ENCODE measurements around the gene IFITM10. TPM values are rescaled to one million over a fixed set of nuclear protein-coding genes. Genes with fewer than 3 reads are reported as not detected.
A peak's percentile ranks its signal among the peaks of the same experiment; 100 is the strongest.

Gene IFITM10
- total and polyA plus RNA-seq, 5 donors, result 0.25 to 1.0 (median 0.57) TPM

DNA sequence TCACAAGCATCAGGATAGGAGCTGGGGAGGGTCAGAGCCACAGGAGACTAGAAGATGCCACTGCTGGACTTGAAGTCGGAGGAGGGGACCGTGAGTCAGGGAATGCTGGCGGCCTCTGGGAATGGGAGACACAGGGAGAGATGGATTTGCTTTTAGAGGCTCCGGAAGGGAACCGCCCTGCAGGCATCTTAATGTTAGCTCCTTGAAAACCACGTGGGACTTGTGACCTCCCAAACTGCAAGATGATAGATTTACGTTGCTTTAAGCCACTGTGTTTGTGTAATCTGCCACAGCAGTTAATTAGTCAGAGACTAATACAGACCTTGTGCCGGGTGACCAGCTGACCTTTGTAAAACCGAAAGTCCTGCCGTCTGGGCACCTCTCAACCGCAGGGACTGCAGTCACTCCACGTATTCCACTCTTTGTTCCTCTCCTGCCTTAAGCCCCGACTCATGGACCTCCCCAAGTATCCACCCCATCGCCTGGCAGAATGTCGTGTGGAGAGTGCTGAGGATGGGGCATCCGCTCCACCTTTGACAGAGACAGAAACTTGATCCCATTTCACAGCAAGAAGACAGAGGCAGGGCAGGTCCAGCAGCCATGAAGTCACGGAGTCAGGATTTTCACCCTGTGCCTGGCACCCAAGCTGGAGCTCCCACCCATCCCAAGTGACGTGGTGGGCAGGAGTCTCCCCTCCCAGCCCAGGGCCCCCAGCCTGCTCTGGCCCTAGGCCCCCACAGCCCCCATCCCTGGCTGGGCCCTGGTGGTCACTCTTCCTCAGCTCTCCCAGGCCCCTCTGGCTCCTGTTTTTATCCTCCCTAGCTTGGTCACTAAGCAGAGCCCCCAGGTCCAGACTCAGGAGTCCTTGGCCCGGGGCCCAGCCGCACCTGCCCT is 32.7 kb upstream of the IFITM10 start:
- DNase-seq, result no peak
- no peaks in the 10 kb centered on the region for H3K27me3 ChIP-seq (ENCODE audit: control insufficient read depth, insufficient read depth)
- WGBS, result 78% methylated on average over 20 of the region's 20 CpGs
- no peak for ATAC-seq
- no peaks in the 10 kb centered on the region for H3K9me3 ChIP-seq (ENCODE audit: control insufficient read depth, low read length)
- intact Hi-C loops (cut with DNase I), result no loop called here
- no peak overlapping the region for H3K4me3 ChIP-seq (ENCODE audit: low read length)
- H3K4me1 ChIP-seq (ENCODE audit: control insufficient read depth, insufficient read depth, low read length), result no peaks in the 10 kb centered on the region
- no peak overlapping the region for H3K27ac ChIP-seq (ENCODE audit: low read length)

DNA sequence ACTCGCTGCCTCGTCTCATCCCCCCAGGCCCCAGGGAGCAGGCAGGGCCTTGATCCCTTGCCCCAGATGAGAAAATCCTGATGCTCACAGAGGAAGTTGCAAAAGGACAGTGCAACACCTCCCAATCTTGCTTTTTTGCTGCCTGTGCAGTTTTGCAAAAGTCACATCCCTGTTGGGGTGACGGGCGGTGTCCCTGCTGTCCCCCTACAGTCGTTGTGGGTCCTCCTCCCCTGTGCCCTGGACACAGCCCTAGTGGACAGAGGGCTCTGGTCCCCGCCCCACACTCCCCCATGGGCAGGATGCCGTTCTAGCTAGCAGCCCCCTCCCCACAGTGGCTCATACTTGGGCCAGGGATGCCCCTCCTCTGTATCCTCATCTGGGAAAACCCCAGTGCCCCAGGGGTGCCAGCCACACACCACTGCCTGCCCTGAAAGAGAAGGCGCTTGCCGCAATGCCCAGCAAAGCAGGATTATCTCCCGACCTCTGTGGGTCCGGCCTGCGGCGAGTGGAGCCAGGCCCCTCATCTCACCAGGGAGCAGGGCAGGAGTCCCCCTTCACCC is 31.7 kb upstream of the IFITM10 start:
- 78% methylated on average over 13 of the region's 13 CpGs for WGBS
- Histone ChIP-seq H3K27ac (ENCODE audit: low read length) (no peak overlapping the region), H3K27me3 (ENCODE audit: control insufficient read depth, insufficient read depth) (no peaks in the 10 kb centered on the region), H3K4me1 (ENCODE audit: control insufficient read depth, insufficient read depth, low read length) (no peaks in the 10 kb centered on the region), H3K9me3 (ENCODE audit: control insufficient read depth, low read length) (no peaks in the 10 kb centered on the region), H3K4me3 (ENCODE audit: low read length) (no peak overlapping the region)
- DNase-seq, result peak in 1 of 3 donors; percentile 30
- intact Hi-C loops (cut with DNase I), result no loop called here
- ATAC-seq, result no peak

DNA sequence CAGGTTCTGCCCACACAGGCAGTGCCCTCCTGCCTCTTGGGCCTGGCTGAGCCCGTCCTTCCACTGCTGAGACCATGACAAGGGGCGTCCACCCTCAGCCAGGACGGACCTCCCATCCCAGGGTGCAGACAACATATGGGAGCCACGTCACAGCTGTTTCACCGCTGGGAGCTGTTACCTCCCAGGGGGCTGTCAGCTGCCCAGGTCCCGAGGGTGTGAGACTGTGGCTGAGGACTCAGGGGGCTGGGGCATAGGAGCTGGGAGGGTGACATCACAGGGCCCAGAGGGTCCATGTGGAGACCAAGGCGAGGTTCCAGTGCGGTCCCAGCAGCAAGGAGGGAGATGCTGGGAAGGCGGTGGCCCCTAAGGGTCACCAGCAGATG is 31.2 kb upstream of the IFITM10 start:
- Histone ChIP-seq H3K27ac (ENCODE audit: low read length) (no peak overlapping the region), H3K4me1 (ENCODE audit: control insufficient read depth, insufficient read depth, low read length) (no peaks in the 10 kb centered on the region), H3K9me3 (ENCODE audit: control insufficient read depth, low read length) (no peaks in the 10 kb centered on the region), H3K4me3 (ENCODE audit: low read length) (no peak overlapping the region), H3K27me3 (ENCODE audit: control insufficient read depth, insufficient read depth) (no peaks in the 10 kb centered on the region)
- intact Hi-C loops (cut with DNase I), result no loop called here
- DNase-seq, result no peak
- WGBS, result 77% methylated on average over 9 of the region's 9 CpGs
- no peak for ATAC-seq

DNA sequence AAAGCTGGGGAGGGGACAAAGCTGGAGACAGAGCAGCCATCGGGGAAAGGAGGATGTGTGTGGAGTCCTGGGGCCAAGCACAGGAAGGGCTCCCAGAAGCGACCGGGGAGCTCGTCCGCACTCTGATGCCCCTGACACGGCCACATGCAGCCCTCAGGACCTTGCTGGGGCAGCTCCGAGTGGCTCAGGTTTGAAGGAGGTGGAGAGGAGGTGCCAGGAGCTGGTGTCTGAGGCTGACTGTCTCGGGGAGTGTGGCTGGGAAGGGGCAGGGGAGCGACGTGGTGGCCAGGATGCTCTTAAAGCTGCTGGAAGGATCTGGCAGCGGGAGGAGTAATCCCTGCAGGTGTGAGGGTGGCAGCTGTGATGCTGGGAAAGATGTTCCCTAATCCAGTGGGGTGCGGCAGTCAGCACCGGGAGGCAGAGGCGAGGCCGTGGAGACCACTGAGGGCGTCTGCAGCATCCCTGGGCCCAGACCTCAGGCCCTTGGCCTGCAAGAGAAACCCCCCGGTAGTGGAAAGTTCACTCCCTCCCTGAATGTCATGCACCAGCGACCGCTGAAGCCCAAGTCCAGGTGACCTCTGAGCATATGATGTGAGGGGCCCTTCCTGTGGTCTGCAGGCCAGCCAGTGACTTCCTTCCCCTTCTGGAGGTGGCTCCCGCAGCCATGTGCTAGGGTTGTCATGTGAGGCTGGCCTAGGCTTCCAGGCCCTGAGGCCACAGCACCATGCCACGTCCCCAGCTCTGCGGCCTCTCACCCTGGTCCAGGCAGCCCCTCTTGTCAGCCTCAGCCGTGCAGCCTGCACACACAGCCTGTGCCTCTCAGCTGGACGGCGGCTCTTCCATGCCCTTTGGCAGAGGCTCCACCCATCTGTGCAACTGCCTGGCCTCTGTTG is 30.6 kb upstream of the IFITM10 start:
- peak in 1 of 2 donors; percentile 25 for ATAC-seq
- no peaks in the 10 kb centered on the region for H3K4me1 ChIP-seq (ENCODE audit: control insufficient read depth, insufficient read depth, low read length)

DNA sequence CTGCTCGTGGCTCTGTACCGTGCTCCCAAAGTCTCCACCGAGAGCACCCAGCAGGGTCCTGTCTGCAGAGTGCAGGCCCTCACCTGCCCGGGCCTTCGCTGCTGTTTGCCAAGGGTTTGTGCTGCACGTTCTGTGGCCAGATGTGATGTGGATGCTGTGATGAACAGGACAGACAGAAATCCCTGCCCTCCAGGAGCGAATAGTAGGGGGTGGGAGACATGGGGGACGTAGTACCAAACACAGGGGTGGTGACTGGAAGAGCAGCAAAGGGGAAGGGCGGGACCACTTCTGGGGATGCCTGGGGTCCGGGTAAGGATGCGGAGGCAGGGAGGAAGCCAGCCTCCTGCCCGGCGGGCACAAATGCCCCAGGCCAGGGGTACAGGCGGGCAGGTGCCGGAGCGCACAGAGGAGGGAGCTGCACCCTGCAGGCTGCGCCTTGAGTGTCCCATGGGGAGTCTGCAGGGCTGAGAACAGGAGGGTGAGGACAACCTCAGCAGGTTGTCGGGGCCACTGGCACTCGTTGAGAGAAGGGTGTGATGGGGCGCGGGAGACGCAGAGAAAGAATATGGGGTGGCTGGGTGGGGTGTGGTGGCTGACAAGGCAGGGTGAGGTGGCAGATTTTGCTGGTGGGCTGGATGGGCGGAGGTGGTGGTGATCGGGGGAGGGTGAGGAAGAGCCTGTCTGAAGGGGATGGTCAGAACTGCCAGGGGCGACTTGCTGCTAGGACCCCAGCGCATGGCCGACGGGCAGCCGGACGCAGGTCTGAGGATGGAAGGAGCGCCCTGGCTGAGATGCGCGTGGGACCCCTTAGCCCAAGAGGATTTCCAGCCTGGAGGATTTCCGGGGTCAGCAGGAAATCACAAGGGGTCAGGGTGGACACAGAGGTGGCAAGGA is 29.7 kb upstream of the IFITM10 start:
- peak in 1 of 3 donors; percentile 18 for DNase-seq
- Histone ChIP-seq H3K27ac (ENCODE audit: low read length) (no peak overlapping the region), H3K9me3 (ENCODE audit: control insufficient read depth, low read length) (no peaks in the 10 kb centered on the region), H3K27me3 (ENCODE audit: control insufficient read depth, insufficient read depth) (no peaks in the 10 kb centered on the region), H3K4me3 (ENCODE audit: low read length) (no peak overlapping the region), H3K4me1 (ENCODE audit: control insufficient read depth, insufficient read depth, low read length) (no peaks in the 10 kb centered on the region)
- intact Hi-C loops (cut with DNase I), result no loop called here
- 79% methylated on average over 34 of the region's 34 CpGs for WGBS
- ATAC-seq, result no peak

More for the DNA sequence above, 30.6 kb upstream of the IFITM10 start:
- DNase-seq, result peak in 1 of 3 donors; percentile 69
- intact Hi-C loops (cut with DNase I), result no loop called here
- Histone ChIP-seq H3K4me3 (ENCODE audit: low read length) (no peak overlapping the region), H3K27me3 (ENCODE audit: control insufficient read depth, insufficient read depth) (no peaks in the 10 kb centered on the region), H3K9me3 (ENCODE audit: control insufficient read depth, low read length) (no peaks in the 10 kb centered on the region), H3K27ac (ENCODE audit: low read length) (no peak overlapping the region)
- 64% methylated on average over 25 of the region's 25 CpGs for WGBS

DNA sequence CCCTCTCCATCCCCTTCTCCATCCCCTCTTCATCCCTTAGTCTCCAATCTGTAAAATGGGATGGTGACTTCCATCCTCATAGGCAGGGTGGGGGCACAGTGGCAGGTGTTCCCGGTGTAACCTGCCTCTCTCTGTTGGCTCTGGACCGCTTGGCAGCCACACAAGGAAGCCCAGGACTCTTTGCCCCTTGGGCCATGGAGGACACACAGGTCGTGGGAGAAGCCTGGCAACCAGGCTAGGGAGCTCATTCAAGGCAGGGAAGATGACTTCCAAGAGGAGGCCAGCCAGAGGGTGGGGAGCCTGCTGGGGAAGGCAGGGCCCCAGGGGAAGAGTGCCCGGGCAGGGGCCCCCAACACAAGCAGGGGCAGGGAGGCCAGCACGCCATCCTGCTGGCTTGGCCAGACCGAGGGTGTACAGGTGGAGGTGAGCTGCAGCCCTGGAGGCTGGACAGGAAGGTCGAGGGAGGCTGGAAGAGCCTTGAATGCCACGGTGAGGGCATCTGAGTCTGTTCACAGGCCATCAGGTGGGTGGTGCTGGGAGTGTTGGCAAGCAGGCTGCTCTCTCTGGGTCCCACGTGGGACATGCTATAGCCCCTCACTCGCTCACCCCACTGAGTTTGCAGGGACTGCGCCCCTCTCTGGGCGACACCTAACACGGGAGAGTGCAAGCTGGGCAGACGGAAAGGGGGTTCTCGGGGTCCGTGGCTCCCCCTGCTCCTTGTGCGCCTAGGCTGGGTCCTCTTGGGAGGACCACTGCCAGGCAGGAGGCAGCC is 28.8 kb upstream of the IFITM10 start:
- Histone ChIP-seq H3K27ac (ENCODE audit: low read length) (no peak overlapping the region), H3K4me3 (ENCODE audit: low read length) (no peak overlapping the region), H3K4me1 (ENCODE audit: control insufficient read depth, insufficient read depth, low read length) (no peaks in the 10 kb centered on the region), H3K9me3 (ENCODE audit: control insufficient read depth, low read length) (no peaks in the 10 kb centered on the region), H3K27me3 (ENCODE audit: control insufficient read depth, insufficient read depth) (no peaks in the 10 kb centered on the region)
- DNase-seq (no peak), ATAC-seq (no peak)
- WGBS, result 84% methylated on average over 17 of the region's 17 CpGs
- intact Hi-C loops (cut with DNase I), result no loop called here

DNA sequence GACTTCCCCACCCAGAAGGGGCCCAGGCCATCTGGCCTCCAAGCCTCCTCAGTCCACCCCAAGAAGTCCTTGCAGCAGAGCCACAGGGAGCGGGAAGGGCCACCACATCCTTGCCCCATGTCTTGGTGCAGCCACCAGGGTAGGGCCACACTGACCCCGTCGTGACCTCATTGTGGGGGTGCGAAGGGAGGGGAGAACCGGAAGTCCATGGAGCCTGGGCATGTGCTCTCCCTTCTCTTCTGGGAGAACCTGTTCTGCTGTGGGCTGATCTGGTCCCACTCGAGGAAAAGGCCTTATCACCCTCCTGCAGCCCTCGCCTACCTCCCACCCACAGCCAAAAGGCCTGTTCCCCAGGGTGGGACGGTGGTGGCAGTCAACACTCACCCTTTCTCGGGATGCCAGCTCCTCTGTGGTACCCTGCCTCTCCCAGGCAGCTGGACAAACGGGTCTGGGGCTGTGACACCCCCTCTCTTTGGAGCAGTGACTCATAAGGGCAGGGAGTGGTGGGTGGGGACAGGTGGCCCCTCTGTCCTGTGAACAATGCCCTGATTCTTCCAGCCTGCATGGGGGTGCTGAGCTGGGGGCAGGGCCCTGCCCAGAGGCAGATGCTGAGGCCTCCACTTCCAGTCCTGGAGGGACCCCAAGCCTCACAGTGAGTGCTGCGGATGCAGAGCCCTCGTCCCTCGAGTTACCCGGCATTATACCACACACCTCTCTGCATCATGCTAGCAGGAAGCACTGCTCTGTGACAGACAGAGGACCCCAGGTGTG is 27.9 kb upstream of the IFITM10 start:
- Histone ChIP-seq H3K9me3 (ENCODE audit: control insufficient read depth, low read length) (no peaks in the 10 kb centered on the region), H3K4me3 (ENCODE audit: low read length) (no peak overlapping the region), H3K27me3 (ENCODE audit: control insufficient read depth, insufficient read depth) (no peaks in the 10 kb centered on the region), H3K4me1 (ENCODE audit: control insufficient read depth, insufficient read depth, low read length) (no peaks in the 10 kb centered on the region), H3K27ac (ENCODE audit: low read length) (no peak overlapping the region)
- DNase-seq, result no peak
- intact Hi-C loops (cut with DNase I), result no loop called here
- WGBS, result 74% methylated on average over 14 of the region's 14 CpGs
- ATAC-seq, result no peak

DNA sequence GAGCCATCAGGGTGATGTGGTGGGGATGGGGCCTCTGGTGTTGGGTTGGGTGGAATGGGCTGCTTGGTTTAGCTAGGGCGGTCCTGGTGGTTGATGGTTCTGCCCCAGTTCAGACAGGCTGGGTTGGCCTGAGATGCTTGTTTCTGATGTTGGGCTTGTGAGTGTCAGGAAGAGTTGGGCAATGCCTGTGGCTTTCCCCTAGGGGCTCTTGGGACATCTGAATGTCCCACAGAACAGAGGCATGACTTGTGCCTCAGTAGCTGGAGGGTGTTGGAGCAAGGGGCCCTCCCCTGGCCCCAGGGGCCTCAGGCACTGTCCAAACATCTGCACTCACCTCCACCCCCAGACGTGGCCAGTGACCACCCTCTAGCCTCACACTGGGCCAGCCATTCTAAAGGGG is 27.3 kb upstream of the IFITM10 start:
- DNase-seq (peak in 1 of 3 donors; percentile 55), ATAC-seq (no peak)
- Histone ChIP-seq H3K4me3 (ENCODE audit: low read length) (no peak overlapping the region), H3K4me1 (ENCODE audit: control insufficient read depth, insufficient read depth, low read length) (no peaks in the 10 kb centered on the region), H3K9me3 (ENCODE audit: control insufficient read depth, low read length) (no peaks in the 10 kb centered on the region), H3K27ac (ENCODE audit: low read length) (no peak overlapping the region), H3K27me3 (ENCODE audit: control insufficient read depth, insufficient read depth) (no peaks in the 10 kb centered on the region)
- intact Hi-C loops (cut with DNase I), result no loop called here
- 70% methylated on average over 2 of the region's 2 CpGs for WGBS

DNA sequence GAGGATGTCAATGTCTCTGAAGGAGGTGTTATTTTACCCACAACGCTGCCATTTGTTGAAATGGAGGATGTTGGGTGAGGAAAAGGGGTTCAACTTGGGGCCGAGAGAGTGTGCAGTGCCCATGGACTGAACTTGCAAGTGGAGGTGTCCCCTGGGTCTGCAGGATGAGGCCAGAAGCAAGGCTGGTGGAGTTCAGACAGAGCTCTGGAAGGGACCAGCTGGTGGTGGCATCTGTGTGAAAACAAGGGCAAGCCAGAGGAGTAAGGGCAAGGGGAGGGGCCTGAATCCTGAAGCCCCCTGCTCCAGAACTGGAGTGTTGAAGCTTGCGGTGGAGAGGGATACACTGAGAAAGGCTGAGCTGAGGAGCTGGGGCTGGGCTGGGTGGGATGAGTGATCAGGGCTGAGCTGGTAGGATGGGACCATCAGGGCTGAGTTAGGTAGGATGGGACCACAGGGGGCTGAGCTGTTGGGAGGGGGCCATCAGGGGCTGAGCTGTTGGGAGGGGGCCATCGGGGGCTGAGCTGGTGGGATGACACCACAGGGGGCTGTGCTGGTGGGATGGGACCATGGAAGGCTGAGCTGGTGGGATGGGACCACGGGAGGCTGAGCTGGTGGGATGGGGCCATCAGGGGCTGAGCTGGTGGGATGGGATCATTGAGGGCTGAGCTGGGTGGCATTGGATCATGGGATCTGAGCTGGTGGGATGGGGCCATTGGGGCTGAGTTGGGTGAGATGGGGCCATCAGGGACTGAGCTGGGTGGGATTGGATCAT is 26.7 kb upstream of the IFITM10 start:
- no peak overlapping the region for H3K27ac ChIP-seq (ENCODE audit: low read length)
- H3K4me3 ChIP-seq (ENCODE audit: low read length), result no peak overlapping the region
- DNase-seq (no peak), ATAC-seq (no peak)
- no peaks in the 10 kb centered on the region for H3K9me3 ChIP-seq (ENCODE audit: control insufficient read depth, low read length)
- 85% methylated on average over 5 of the region's 5 CpGs for WGBS
- H3K27me3 ChIP-seq (ENCODE audit: control insufficient read depth, insufficient read depth), result no peaks in the 10 kb centered on the region
- intact Hi-C loops (cut with DNase I), result no loop called here
- H3K4me1 ChIP-seq (ENCODE audit: control insufficient read depth, insufficient read depth, low read length), result no peaks in the 10 kb centered on the region

Measured in right cardiac atrium (tissue), 5 donors.